ENCODE data around the gene ATP6V1C2.

ATP6V1C2 gene

DNA sequence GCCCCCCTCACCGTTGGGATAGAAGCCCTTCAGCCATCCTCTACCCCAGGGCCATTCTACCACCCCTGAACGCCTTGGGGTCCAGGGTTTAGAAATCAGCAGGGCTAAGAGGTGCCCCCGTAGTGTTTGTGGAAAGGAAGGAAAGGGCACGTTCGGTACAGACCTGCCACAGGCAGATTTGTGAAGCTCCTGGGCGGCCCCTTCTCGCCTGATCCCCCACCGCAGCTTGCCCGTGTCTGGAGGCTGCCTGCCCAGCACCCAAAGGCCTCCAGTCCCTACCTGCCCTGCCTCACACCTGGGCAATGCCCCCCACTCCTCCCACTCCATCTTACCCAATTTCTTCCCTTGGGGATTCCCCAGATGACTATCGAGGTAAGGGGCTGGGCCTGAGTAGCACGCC, 21.2 kb downstream of the ATP6V1C2 start:
- no peak overlapping the region for H3K4me3 ChIP-seq (ENCODE audit: low read depth, low read length)
- TF ChIP-seq, protein P1, sequence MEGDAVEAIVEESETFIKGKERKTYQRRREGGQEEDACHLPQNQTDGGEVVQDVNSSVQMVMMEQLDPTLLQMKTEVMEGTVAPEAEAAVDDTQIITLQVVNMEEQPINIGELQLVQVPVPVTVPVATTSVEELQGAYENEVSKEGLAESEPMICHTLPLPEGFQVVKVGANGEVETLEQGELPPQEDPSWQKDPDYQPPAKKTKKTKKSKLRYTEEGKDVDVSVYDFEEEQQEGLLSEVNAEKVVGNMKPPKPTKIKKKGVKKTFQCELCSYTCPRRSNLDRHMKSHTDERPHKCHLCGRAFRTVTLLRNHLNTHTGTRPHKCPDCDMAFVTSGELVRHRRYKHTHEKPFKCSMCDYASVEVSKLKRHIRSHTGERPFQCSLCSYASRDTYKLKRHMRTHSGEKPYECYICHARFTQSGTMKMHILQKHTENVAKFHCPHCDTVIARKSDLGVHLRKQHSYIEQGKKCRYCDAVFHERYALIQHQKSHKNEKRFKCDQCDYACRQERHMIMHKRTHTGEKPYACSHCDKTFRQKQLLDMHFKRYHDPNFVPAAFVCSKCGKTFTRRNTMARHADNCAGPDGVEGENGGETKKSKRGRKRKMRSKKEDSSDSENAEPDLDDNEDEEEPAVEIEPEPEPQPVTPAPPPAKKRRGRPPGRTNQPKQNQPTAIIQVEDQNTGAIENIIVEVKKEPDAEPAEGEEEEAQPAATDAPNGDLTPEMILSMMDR (IDR thresholded peaks at IDR 0.05; ENCODE audit: insufficient read depth, low read depth, low read length, missing control alignments), result no peak
- DNase-seq (ENCODE audit: low read depth), result no peak

- TF ChIP-seq, protein P1 (IDR thresholded peaks at IDR 0.05; ENCODE audit: insufficient read depth, low read depth, low read length, missing control alignments), result no peak
- H3K4me3 ChIP-seq (ENCODE audit: low read depth, low read length), result no peak overlapping the region
- DNase-seq (ENCODE audit: low read depth), result no peak
Measured at GRCh38 chr2:10750610-10751009, 29.2 kb downstream of the ATP6V1C2 start.

DNA sequence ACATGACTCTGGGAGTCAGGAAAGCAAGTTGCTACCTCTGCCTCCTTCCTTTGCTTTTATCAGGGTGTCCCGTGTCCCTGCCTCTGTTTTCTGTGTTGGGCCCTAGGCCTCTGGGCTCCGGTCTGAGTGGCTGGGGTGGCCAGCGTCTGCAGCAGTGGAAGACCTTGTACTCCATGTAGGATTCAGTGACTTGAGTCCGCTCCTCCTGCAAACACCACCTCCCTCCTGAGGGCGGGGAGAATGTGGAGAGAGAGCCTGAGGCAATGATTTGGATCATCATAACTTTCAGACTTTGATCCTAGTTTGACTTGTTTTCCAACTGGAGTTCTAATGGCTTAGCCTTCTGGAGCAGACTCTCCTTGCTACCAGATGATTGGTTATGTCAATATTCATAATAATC, 30.8 kb downstream of the ATP6V1C2 start:
- DNase-seq (ENCODE audit: low read depth), result no peak
- TF ChIP-seq, protein P1 (IDR thresholded peaks at IDR 0.05; ENCODE audit: insufficient read depth, low read depth, low read length, missing control alignments), result no peak
- H3K4me3 ChIP-seq (ENCODE audit: low read depth, low read length), result no peak overlapping the region

DNA sequence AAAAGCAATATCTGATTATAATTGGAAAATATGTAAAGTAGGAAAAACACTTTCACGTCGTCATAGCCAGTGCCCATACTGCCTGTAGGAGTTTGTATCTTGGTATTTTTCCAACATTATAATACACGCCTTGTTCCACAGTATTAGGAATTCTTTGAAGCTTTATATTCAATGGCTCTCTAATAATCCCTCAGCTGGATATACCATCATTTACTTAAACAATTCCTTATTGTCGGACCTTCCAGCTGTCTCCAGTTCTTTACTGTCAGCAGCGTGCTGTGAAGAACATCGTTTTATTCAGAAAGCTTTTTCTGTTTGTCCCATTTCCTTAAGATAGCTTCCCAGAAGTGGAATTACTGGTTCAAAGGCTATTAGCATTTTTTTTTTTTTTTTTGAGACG, 31.7 kb downstream of the ATP6V1C2 start:
- TF ChIP-seq, protein P1 (IDR thresholded peaks at IDR 0.05; ENCODE audit: insufficient read depth, low read depth, low read length, missing control alignments), result no peak
- no peak overlapping the region for H3K4me3 ChIP-seq (ENCODE audit: low read depth, low read length)
- no peak for DNase-seq (ENCODE audit: low read depth)

DNA sequence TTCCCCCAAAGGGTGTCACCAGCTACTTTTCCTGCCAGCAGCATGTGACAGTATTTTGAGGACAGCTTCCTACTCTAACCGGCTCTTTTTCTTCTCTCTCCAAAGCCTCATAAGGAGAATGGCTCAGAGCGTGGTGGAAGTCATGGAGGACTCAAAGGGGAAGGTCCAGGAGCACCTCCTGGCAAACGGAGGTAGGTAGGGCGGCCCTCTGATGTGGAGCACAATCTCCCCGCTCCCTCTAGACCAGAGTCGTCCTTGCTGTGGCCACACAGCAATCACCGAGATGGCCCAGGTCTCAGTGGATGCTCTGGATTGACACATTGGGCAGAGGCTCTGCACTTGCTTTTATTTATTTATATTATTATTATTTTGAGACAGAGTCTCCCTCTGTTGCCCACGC, 32.4 kb downstream of the ATP6V1C2 start:
- TF ChIP-seq, protein P1 (IDR thresholded peaks at IDR 0.05; ENCODE audit: insufficient read depth, low read depth, low read length, missing control alignments), result no peak
- no peak for DNase-seq (ENCODE audit: low read depth)
- no peak overlapping the region for H3K4me3 ChIP-seq (ENCODE audit: low read depth, low read length)

- TF ChIP-seq, protein P1 (IDR thresholded peaks at IDR 0.05; ENCODE audit: insufficient read depth, low read depth, low read length, missing control alignments), result no peak
- DNase-seq (ENCODE audit: low read depth), result no peak
- no peak overlapping the region for H3K4me3 ChIP-seq (ENCODE audit: low read depth, low read length)
Measured at GRCh38 chr2:10755621-10756020, 34.2 kb downstream of the ATP6V1C2 start.

GRCh38 chr2:10757814-10758286, 36.4 kb downstream of the ATP6V1C2 start:
- no peak for DNase-seq (ENCODE audit: low read depth)
- TF ChIP-seq, protein P1 (IDR thresholded peaks at IDR 0.05; ENCODE audit: insufficient read depth, low read depth, low read length, missing control alignments), result no peak

More at GRCh38 chr2:10757814-10758286, 36.4 kb downstream of the ATP6V1C2 start:
- H3K4me3 ChIP-seq (ENCODE audit: low read depth, low read length), result no peak overlapping the region

Data from GM12865 (cell line).